Sciatic nerve (tissue), 2 donors: ENCODE measurements around the gene PAX6. TPM values are rescaled to one million over a fixed set of nuclear protein-coding genes. Genes with fewer than 3 reads are reported as not detected.

ENCODE experiments used
- ATAC-seq: fragments of 200-7000 bp; cut with Tn5 transposase; one replicate; pipeline ENCODE4 v1.9.1; 2020; ENCODE audit warnings: mild to moderate bottlenecking, moderate library complexity
- DNase-seq: peaks from one replicate; pipeline ENCODE4 v3.0.0-alpha.2; 2020; ENCODE audit warnings: low spot score
- intact Hi-C: fragments of 100-400 bp; cut with DNase I; formaldehyde crosslinking; loops from one replicate; pipeline ENCODE4 v1.14.2; 2022
- total RNA-seq: library from RNA; stranded (reverse); fragmentation: NEBNext Ultra II Directional; extraction: Animal tissue kit (Norgen Biotek cat#: 25700); gene quantifications from one replicate; pipeline ENCODE4 v1.2.1, GENCODE V29; 2021
- donor health status: DM: no; HTN: no; CAD: no.
- donor health status: DM: no; HTN: no; CAD: no.

PAX6 gene
- total RNA-seq, 1 donor from 2014 or later: not detected

DNA sequence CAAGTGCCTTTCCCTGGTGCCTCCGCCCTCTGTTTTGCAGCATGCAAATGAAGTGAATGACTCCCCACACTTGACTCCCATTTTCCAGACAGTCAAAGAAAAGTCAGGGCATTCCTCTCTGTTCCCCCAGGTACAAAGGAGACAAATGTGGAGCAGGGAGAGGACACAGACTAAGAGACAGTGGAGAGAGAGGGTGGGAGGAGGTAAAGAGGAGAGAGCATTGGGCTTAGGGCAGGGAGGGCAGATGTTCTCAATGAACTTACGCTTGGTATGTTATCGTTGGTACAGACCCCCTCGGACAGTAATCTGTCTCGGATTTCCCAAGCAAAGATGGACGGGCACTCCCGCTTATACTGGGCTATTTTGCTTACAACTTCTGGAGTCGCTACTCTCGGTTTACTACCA is 9.8 kb downstream of the PAX6 start:
- DNase-seq (no peak), ATAC-seq (no peak)
- intact Hi-C loops: no loop called here

DNA sequence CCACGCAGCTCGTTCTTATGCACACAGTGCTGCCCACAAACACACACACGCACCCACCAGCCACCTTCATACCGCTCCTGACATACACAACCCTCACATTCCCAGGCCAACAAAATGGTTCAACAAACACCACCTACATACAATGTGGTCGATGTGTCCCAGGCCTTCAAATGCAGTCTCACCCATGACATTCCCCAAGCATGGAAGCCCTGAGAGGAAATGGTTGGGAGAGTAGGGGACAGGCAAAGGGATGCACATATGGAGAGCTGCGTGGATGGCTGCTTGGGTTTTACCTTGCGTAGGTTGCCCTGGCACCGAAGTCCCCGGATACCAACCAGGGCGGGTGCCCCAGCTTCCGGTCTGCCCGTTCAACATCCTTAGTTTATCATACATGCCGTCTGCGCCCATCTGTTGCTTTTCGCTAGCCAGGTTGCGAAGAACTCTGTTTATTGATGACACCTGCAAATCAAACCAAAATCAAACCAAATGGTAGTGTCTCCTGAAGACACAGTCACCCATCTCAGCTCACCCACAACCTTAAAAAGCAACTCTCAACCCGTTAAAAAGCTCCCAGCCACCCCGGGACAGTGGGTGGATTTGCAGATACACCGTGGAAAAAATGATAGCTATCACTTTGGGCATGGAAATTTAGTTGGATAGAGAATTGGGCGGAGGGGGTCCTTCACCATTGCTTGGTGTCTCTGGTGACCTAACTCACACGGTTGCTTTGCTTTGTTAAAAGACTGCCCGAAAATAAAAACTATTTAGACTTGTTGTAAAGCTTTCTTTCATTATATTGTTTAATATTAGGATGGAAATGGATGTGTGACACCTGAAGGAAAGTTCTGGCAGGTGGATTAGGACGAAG is 10.5 kb downstream of the PAX6 start:
- intact Hi-C loops: no loop called here
- DNase-seq (no peak), ATAC-seq (no peak)

DNA sequence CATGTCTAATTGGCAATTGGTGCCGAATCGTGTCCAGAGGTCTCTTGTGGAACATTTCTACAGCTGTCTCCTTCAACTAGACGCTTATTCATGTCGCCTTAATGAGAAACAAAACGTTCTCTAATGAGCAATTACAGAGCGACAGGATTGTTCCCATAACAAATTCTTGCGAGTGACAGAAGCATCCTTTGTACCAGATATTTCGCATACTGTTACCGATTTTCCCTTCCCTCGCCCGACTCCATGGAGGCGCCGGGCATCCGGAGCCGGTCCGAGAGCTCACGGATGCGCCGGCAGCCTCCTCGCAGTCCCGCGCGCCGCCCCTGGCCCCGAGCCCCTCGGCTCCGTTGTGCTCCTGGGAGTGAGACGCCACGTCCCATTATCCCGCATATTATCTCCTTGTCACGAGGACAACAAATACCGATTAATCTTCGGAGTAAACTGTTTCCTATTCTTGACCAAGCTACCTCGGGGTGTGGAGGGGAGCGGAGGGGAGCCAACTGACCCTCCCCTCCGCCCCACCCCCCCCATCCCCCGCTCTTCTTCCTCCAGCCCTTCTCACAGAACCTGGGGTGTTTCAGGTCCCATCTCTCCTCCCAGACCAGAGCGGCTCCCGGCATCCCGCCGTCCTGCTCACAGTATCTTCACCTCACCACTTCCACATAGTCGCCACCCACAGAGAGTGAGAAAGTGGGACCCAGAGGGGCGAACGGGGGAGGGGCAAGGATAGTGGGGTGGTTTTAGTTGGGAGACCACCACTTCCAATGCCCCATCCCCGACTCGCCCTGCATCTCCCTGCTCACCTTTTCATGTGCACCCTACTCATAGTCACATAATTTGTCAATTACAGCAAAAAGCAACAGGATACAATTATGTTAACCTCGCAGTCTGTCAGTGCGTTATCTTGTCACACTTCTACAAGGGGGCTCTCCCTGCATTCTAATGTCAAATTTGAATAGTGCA is 11.4 kb downstream of the PAX6 start:
- intact Hi-C loops: no loop called here
- DNase-seq: no peak

DNA sequence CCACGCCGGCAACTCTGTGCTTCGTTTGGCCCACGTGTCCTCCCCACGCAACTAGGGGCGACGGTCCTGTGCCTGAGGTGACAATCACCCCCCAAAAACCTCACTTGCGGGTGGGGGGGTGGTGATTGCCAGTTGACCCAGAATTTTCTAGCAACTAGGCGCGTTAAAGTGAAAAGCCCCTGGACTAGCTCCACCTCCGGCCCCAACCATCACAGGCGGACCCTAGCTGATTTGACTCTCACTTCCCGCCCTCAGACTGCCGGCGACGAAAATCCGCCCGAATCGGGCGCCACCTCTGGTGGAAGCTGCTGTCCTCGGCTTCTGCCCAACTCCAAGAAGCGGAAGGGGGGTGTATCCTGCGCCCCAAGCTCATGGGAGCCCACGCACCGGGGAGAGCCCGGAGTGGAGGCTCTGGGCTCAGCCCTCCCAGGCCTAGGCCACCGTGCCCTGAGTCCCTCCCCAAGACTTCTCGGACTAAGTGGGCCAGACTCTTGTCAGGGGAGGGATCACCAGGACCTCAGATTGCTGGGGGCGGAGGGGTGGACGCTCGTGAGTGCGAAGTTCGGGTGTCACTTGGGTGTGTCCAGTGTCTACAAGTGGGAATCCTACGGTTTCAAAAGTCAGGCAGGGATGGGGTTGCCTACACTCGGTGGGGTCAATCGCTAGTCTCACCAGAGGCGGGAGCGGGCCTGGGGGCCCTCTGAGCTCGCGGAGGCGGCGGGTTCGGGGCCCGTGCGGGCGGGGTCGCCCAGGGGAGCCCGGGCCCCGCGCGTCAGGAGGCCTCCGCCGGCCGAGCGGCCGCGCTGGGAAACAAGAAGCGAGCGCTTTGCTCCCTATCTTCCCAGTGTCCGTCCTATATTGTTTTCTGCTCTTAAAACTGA is 12.3 kb downstream of the PAX6 start:
- intact Hi-C loops: no loop called here
- ATAC-seq (no peak), DNase-seq (no peak)

More for the DNA sequence above, 11.4 kb downstream of the PAX6 start:
- ATAC-seq: no peak

DNA sequence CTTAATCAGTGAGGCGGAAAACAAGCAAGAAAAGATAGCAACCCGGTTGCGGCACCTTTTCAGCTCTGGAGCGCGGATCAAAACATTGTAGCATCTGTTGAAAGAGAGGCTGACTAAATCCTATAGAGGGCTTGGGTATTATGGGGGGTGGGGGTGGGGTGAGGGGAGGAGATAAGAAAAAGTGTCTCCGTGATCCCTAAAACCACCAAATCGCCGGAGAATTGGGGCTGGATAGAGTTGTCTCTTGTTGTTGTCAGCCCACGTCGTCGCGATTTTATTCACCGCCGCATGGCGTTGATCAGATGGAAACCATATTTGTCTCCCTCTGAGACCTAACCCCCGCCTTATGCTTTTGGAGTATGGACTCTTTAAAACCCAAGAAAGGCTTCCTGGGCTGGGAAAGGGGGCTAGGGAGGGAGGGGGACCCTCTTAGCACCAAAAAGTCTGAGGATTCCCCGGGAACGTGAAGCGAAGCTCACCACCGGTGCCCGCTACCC is 13.0 kb downstream of the PAX6 start:
- ATAC-seq (no peak), DNase-seq (no peak)
- intact Hi-C loops: no loop called here

DNA sequence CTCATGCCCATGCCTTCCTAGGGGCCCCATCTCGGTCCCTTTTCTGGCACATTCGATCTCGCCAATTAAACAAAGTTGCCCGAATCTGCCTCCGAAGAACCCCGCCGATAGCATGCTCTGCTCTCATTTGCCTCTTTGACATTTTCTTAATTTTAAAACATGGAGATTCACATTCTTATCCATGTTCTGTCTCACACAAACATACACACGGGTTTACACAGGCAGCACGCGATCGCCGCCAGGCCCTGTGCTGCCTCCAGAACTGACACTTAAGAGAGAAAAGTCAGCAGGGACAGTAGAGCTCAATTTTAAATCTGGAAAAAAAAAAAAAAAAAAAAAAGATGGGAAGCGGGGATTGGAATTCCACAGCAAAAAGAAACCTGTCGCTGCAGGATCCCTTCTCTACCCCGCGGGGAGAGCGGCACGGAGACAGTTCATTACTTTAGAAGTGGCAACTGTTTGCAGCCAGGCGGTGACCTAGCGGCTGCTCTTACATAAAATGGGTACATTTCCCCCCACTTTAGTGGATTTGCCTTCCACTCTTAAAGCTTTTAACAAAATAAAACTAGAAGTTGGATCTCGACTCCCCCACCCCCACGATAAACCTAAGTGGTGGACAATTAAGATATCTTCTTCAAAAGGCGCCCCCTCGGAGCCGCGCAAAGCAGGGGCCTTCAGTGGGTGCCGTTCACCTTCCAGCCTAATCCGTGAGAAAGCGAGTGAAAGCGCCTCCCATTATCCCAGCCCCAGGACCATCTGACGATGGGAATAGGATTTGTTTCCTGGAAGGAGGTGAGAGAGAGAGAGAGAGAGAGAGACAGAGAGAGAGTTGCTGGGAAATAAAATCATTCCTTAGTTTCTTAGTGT is 13.7 kb downstream of the PAX6 start:
- DNase-seq (no peak), ATAC-seq (no peak)

DNA sequence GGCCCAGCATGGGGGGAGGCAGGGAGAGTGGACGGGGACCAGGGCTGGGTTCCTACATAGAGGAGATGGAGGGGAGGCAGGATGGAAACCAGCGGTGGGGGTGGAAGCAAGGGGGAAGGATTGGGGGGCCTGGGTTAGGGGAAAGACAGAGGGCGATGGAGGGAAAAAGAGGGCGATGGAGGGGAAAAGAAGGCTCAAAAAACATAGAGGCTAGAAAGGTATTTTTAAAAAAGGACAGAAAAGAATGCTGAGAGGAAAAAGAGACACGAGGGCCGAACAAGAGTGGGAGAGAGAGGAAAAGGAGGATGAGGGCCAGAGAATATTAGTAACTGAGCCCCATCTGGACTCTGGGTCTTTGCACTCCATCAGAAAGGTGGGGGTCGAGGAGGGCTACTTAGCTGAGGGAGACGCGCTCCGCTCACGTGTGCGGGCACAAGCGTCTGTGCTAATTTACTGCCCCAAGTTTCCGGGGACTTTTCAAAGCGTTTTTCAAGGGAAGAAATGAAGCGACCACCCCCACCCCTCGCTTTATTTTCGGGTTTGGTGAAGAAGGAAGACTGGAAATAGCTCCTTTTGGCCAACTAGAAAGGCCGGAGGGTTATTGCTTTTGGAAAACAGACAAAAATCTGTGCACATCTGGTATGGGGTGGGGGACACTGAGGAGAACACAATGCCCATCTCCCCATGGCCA is 14.5 kb downstream of the PAX6 start:
- DNase-seq (no peak), ATAC-seq (no peak)
- intact Hi-C loops: no loop called here

More for the DNA sequence above, 13.7 kb downstream of the PAX6 start:
- intact Hi-C loops: no loop called here

DNA sequence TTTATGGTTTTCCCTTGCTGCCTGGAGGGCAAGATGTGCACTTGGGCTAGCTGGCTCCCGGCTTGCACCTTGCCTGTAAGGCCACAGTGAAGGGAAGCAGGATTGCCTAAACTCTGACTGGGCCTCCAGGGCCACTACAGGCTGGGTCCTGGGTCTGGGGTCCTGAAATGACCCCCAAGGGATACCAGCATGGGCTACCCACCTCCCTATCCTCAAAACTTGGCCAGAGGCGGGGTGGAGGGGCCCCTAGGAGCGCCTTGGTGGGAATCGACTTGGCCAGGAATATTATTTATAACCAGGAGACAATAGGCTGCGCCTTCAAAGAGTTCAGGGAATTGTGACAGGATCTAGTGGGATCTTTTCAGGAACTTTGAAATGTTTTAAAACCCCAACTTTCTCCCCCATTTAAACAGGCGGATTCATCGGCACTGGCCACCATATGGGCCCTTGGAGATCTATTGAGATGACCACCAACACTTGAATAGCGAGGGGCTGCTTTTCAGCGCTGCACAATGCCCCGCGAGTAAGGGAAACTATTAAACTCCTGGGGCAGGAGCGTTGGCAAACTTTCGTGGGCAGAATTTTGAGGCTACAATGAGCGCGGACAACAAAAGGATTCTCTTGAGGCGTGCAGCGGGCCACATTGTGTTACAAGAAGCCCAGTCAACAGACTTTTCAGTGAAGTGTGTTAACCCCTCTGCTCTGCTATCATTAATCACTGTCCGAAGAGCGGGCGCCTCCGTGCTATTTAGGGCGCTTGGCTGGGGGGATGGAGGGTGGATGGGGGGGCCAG is 15.2 kb downstream of the PAX6 start:
- intact Hi-C loops: no loop called here
- no peak for DNase-seq
- no peak for ATAC-seq

DNA sequence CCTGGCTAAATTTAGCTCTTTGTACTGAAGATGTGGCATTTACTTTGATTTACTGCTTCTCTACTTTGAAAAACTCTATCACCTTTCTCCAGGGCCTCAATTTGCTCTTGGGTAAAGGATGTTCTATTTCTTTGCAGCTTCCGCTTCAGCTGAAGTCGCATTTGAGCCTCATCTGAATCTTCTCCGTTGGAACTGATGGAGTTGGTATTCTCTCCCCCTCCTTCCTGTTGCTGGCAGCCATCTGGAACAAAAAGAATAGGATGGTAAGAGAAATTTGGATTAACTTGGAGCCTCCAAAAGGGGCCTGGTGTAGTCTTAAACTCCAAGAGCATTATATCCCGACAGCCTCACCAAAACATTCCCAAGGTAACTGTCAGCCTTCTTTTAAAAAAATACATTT is 16.6 kb downstream of the PAX6 start:
- no peak for ATAC-seq
- DNase-seq: no peak
- intact Hi-C loops: no loop called here

DNA sequence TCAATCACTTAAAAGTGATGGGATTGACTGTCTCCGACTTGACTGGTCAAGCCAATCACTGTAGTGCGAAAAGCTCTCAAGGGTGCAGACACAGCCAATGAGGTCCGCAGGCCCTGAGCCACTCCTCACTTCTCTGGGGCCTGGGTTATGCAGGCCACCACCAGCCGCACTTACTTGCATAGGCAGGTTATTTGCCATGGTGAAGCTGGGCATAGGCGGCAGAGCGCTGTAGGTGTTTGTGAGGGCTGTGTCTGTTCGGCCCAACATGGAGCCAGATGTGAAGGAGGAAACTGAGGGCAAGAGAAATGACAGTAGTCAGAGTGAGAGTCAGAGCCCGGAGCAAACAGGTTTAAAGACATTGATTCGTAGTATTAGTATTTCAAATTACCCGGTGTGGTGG is 17.9 kb downstream of the PAX6 start:
- ATAC-seq: no peak
- intact Hi-C loops: no loop called here
- no peak for DNase-seq

DNA sequence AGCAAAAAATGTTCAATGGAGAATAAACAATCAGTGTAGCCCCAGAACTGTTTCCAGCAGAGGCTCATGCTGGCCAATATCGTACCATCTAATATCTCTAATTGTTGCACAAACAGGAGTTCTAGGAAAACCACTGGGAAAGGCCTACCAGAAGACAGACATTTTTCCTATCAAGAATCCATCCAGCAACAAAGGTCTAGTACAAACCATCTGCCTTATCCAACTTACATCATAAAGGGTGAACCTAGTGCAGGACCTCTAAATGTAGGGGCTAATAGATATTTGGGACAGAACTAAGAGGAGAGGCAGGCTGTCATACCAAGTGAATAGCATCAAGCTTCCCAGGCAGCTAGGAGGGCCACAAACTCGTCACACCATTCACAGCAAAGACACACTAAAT is 18.7 kb downstream of the PAX6 start:
- DNase-seq (no peak), ATAC-seq (no peak)
- intact Hi-C loops: no loop called here

DNA sequence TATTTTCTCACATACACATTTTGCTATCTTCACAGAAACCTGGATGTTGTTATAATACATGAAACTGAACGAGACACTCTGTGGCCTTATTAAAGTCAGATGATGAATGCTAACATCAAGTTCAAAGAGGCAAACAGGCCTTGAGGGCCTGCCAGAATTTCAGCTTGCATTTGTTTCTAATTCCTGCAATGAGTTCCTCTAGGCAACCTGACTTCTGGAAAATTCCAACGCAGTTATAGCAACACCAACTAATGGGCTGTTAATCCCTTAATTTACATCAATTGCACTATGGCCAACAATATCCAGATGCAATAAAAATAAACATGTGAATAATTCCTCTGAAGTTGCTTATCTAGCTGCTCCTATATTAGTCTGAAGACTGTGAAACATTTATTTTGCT is 19.1 kb downstream of the PAX6 start:
- intact Hi-C loops: no loop called here
- ATAC-seq: no peak
- no peak for DNase-seq

DNA sequence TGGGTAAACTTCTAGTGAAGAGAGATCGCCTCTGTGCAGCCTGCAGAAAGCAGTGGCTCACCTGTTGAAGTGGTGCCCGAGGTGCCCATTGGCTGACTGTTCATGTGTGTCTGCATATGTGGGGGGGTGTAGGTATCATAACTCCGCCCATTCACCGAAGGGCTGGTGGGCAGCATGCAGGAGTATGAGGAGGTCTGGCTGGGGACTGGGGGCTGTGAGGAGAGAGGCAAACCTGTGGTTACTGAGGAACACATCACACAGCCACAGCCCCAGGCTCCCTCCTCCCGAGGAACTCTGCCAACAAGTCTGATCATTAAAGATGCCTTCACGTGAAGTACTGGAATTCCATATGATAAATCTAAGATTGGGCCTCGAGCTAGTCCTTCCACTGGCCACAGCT is 20.5 kb downstream of the PAX6 start:
- intact Hi-C loops: no loop called here
- no peak for DNase-seq
- no peak for ATAC-seq

DNA sequence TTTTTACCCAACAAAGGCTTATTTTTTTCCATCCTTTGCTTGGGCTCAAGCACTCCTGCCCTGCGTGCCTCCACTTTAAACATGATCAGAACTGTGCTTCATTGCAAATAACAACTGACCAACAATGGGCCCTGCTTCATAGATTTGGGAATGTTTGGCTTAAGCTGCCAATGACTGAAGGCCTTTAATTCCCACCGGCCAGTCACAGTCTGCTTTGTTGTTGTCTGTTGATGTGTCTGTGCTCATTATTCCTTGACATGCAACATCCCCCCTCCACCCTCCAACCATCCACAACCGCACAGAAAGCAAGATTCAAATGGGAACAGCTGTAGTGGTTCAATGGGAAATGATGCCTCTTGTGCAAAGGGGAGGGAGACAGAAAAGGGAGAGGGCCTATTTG is 23.0 kb downstream of the PAX6 start:
- no peak for DNase-seq
- intact Hi-C loops: no loop called here
- ATAC-seq: no peak

DNA sequence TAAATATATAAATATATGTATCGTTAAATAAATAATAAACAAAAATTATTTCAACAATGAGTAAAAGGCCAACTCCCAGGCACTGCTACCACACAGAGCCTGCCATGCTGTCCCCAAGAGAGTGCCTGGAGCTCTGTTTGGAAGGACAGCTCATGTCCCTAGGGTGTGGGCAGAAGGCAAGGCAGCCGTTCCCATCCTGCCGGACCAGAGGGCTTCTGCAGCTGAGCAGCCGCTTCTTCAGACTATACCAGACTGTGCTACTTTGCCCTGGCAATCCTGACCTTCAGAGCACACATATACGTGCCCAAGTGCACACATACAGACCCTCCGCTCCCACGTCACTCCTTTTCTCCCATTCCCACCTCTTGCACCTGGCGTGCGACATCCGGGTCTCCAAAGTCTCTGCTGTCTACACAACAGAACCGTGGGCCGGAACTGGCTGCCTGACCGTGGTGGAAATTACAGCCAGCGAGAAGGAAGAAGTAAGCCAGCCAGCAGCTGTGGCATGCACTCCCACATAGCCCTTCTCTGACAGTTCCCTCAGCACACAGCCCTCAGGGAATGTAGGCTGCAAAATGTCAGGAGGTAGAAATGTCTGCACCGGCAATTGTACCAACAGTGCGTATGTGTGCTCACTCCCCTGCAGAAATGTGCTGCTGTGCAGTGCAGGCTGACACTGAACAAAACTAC is 24.0 kb downstream of the PAX6 start:
- intact Hi-C loops: no loop called here
- ATAC-seq (no peak), DNase-seq (no peak)

DNA sequence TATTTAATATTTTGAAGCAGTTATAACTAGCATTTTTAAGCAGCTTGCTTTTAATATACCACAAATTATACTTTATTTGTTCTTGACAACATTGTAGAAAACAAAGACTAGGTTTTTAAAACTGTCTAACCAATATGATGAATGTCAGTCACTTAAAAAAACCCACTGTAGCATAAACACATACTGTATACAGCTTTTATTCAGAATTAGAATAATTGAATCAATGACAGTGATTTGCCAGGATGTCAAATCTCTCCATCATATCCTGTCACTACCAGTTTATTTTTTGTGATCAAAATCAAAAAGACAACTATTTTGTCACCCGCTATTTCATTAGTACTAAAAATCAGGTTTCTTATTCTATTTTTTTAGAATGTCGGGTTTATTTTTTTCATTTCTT is 26.5 kb downstream of the PAX6 start:
- no peak for ATAC-seq
- intact Hi-C loops: no loop called here
- no peak for DNase-seq
